AG09309 (cell line): Measurements from ENCODE around the gene TAOK1.

ENCODE experiments used
- DNase-seq: peaks from one replicate; pipeline ENCODE4 v3.0.0-alpha.2; 2010; ENCODE audit warnings: low read depth
- H3K4me3 ChIP-seq: 2 replicates; pipeline ENCODE4 v1.5.1; 2011; ENCODE audit warnings: mild to moderate bottlenecking, low read depth, low read length, moderate library complexity; ENCODE audit not compliant: control insufficient read depth
- CTCF ChIP-seq: IDR thresholded peaks from 2 replicates; pipeline ENCODE4 v1.5.1; 2011; ENCODE audit warnings: mild to moderate bottlenecking, low read depth, low read length, inconsistent platforms; ENCODE audit not compliant: insufficient read depth, control insufficient read depth; ENCODE audit errors: missing control alignments

The TAOK1 gene

GRCh38 chr17:29594519-29595090 is 204.4 kb downstream of the TAOK1 start:
- no peak for TF ChIP-seq CTCF
- no peak for DNase-seq
- no peak overlapping the region for H3K4me3 ChIP-seq

GRCh38 chr17:29595107-29595942 is 205.2 kb downstream of the TAOK1 start:
- no peak overlapping the region for H3K4me3 ChIP-seq
- no peak for TF ChIP-seq CTCF
- DNase-seq: no peak

- H3K4me3 ChIP-seq: no peak overlapping the region
- no peak for DNase-seq
- no peak for TF ChIP-seq CTCF
Measured at GRCh38 chr17:29595943-29596774, 206.0 kb downstream of the TAOK1 start.

- no peak overlapping the region for H3K4me3 ChIP-seq
- no peak for DNase-seq
- no peak for TF ChIP-seq CTCF
Measured at GRCh38 chr17:29596811-29597210, 206.6 kb downstream of the TAOK1 start.

GRCh38 chr17:29597361-29598172 is 207.4 kb downstream of the TAOK1 start:
- H3K4me3 ChIP-seq: no peak overlapping the region
- DNase-seq: no peak
- no peak for TF ChIP-seq CTCF
